ENCODE measurements around the gene ANKIB1.

- no peak for TF ChIP-seq GATA2 (IDR thresholded peaks at IDR 0.05; ENCODE audit: low read depth, low read length)
- TF ChIP-seq GATA3 (IDR thresholded peaks at IDR 0.05; ENCODE audit: low read depth, low read length): no peak
These were observed 49.6 kb downstream of the ANKIB1 start for GRCh38 chr7:92295391-92295790.

Data from SH-SY5Y (cell line).